ENCODE data around the gene APOBEC3A. TPM values are rescaled to one million over a fixed set of nuclear protein-coding genes. Genes with fewer than 3 reads are reported as not detected.

The APOBEC3A gene
- polyA plus RNA-seq, 1 experiment = not detected

- TF ChIP-seq CTCF (IDR thresholded peaks at IDR 0.05; ENCODE audit: insufficient read depth, low read depth, low read length) = no peak
- Histone ChIP-seq H3K36me3 (ENCODE audit: control insufficient read depth, insufficient read depth, low read length) (no peaks in the 10 kb centered on the region), H3K27me3 (ENCODE audit: control insufficient read depth, insufficient read depth, low read length) (no peaks in the 10 kb centered on the region), H3K4me3 (ENCODE audit: low read depth, low read length) (no peak overlapping the region)
- CTCF ChIA-PET = interaction anchor here (1.4 kb wide), 1 partner anchor 98 kb away, joined by 4 read pairs; no protein-coding TSS in a partner anchor
- POLR2A ChIA-PET = no interaction called here
- no peak for DNase-seq (ENCODE audit: low read depth)
Observed at GRCh38 chr22:38968801-38969200, 11.4 kb downstream of the APOBEC3A start.

- no peak for DNase-seq (ENCODE audit: low read depth)
- Histone ChIP-seq H3K36me3 (ENCODE audit: control insufficient read depth, insufficient read depth, low read length) (no peaks in the 10 kb centered on the region), H3K27me3 (ENCODE audit: control insufficient read depth, insufficient read depth, low read length) (no peaks in the 10 kb centered on the region), H3K4me3 (ENCODE audit: low read depth, low read length) (no peak overlapping the region)
- no peak for TF ChIP-seq CTCF (IDR thresholded peaks at IDR 0.05; ENCODE audit: insufficient read depth, low read depth, low read length)
- ChIA-PET CTCF (interaction anchor here (0.8 kb wide), 1 partner anchor 201 kb away, joined by 3 read pairs; no protein-coding TSS in a partner anchor), POLR2A (no interaction called here)
Observed at GRCh38 chr22:38970551-38970950, 13.1 kb downstream of the APOBEC3A start.

- no peak for DNase-seq (ENCODE audit: low read depth)
- TF ChIP-seq CTCF (IDR thresholded peaks at IDR 0.05; ENCODE audit: insufficient read depth, low read depth, low read length) = no peak
- Histone ChIP-seq H3K36me3 (ENCODE audit: control insufficient read depth, insufficient read depth, low read length) (no peaks in the 10 kb centered on the region), H3K4me3 (ENCODE audit: low read depth, low read length) (no peak overlapping the region), H3K27me3 (ENCODE audit: control insufficient read depth, insufficient read depth, low read length) (no peaks in the 10 kb centered on the region)
- ChIA-PET POLR2A (no interaction called here), CTCF (interaction anchor here (0.8 kb wide), 1 partner anchor 202 kb away, joined by 3 read pairs; no protein-coding TSS in a partner anchor)
Observed at GRCh38 chr22:38971202-38971601, 13.8 kb downstream of the APOBEC3A start.

- Histone ChIP-seq H3K4me3 (ENCODE audit: low read depth, low read length) (no peak overlapping the region), H3K27me3 (ENCODE audit: control insufficient read depth, insufficient read depth, low read length) (no peaks in the 10 kb centered on the region), H3K36me3 (ENCODE audit: control insufficient read depth, insufficient read depth, low read length) (no peaks in the 10 kb centered on the region)
- POLR2A ChIA-PET = no interaction called here
- TF ChIP-seq CTCF (IDR thresholded peaks at IDR 0.05; ENCODE audit: insufficient read depth, low read depth, low read length) = no peak
- DNase-seq (ENCODE audit: low read depth) = no peak
- CTCF ChIA-PET = interaction anchor here (1.0 kb wide), 1 partner anchor 22 kb away, joined by 3 read pairs; no protein-coding TSS in a partner anchor
Observed at GRCh38 chr22:38971791-38972190, 14.4 kb downstream of the APOBEC3A start.

GRCh38 chr22:38972558-38972957 lies 15.1 kb downstream of the APOBEC3A start:
- DNase-seq (ENCODE audit: low read depth) = no peak
- POLR2A ChIA-PET = no interaction called here
- CTCF ChIA-PET = interaction anchor here (1.0 to 1.9 kb wide), 5 partner anchors 21 to 103 kb away, joined by 3 to 7 read pairs (median 4); no protein-coding TSS in a partner anchor
- Histone ChIP-seq H3K36me3 (ENCODE audit: control insufficient read depth, insufficient read depth, low read length) (no peaks in the 10 kb centered on the region), H3K27me3 (ENCODE audit: control insufficient read depth, insufficient read depth, low read length) (no peaks in the 10 kb centered on the region), H3K4me3 (ENCODE audit: low read depth, low read length) (no peak overlapping the region)
- TF ChIP-seq CTCF (IDR thresholded peaks at IDR 0.05; ENCODE audit: insufficient read depth, low read depth, low read length) = no peak

Data from BJ (cell line).